Measurements from ENCODE around the gene FREM2. TPM values are rescaled to one million over a fixed set of nuclear protein-coding genes. Genes with fewer than 3 reads are reported as not detected.

FREM2 gene
- total and polyA plus RNA-seq, 2 experiments from 2014 or later, result 2.4 to 29.8 TPM

GRCh38 chr13:38769526-38769925 is 82.6 kb downstream of the FREM2 start (continued):
- TF ChIP-seq ZNF462 (CRISPR knock-in tag; IDR thresholded peaks at IDR 0.05), result no peak
- TF ChIP-seq JUNB (IDR thresholded peaks at IDR 0.05; ENCODE audit: unreplicated experiment), result no peak
- no peak for TF ChIP-seq CTCF (conservative IDR thresholded peaks at IDR 0.05; ENCODE audit: low read depth in 2 of 2)
- no peak for TF ChIP-seq ZNF114 (CRISPR knock-in tag; IDR thresholded peaks at IDR 0.05)
- no peak for TF ChIP-seq NANOG (IDR thresholded peaks at IDR 0.05; ENCODE audit: borderline replicate concordance)
- no peak for TF ChIP-seq EZH2phosphoT487 (IDR thresholded peaks at IDR 0.05; ENCODE audit: unreplicated experiment)

GRCh38 chr13:38775085-38775484 is 88.2 kb downstream of the FREM2 start:
- TF ChIP-seq NANOG (IDR thresholded peaks at IDR 0.05; ENCODE audit: borderline replicate concordance) (no peak), EZH2phosphoT487 (IDR thresholded peaks at IDR 0.05; ENCODE audit: unreplicated experiment) (no peak), CREB1 (CRISPR knock-in tag; IDR thresholded peaks at IDR 0.05; ENCODE audit: low read depth) (no peak)
- H3F3A ChIP-seq (replicated peaks; ENCODE audit: low read depth), result no peaks in the 10 kb centered on the region
- Mint-ChIP-seq H3K4me3 (no peak overlapping the region), H3K4me1 (peaks cover 22% of the 10 kb centered on the region; the same call in 2 of the 3 replicates), H3K27ac (no peak overlapping the region), H3K9me3 (no peaks in the 10 kb centered on the region), H3K27me3 (ENCODE audit: insufficient read depth, low read depth, poor library complexity) (no peaks in the 10 kb centered on the region), H3K36me3 (ENCODE audit: low read depth) (peaks cover 12% of the 10 kb centered on the region)
- no peak overlapping the region for H3K4me2 ChIP-seq
- no peaks in the 10 kb centered on the region for H4K20me1 ChIP-seq (replicated peaks; ENCODE audit: insufficient read depth)
- no peaks in the 10 kb centered on the region for H3K27me3 ChIP-seq (ENCODE audit: insufficient read depth)
- peaks cover 20% of the 10 kb centered on the region for H3K4me1 ChIP-seq (ENCODE audit: insufficient read depth)
- no peaks in the 10 kb centered on the region for H3K36me3 ChIP-seq (ENCODE audit: insufficient read depth)
- H3K9me2 ChIP-seq (ENCODE audit: insufficient read depth), result no peaks in the 10 kb centered on the region
- H3K79me2 ChIP-seq (replicated peaks; ENCODE audit: insufficient read depth), result no peaks in the 10 kb centered on the region
- DNase-seq (ENCODE audit: low spot score) (no peak), ATAC-seq (no peak)
- no peak overlapping the region for H3K27ac ChIP-seq (ENCODE audit: low read depth)
- H3K4me3 ChIP-seq, result no peak overlapping the region
- no peak overlapping the region for H2AFZ ChIP-seq

Measured in GM23338 (cell line).